HepG2 (cell line): ENCODE data around the gene RPL26. TPM values are rescaled to one million over a fixed set of nuclear protein-coding genes. Genes with fewer than 3 reads are reported as not detected.

ENCODE experiments used
- ATAC-seq: fragments of 200-7000 bp; cut with Tn5 transposase; 3 replicates; pipeline ENCODE4 v1.9.1; 2020; ENCODE audit warnings: mild to moderate bottlenecking, moderate library complexity
- BruUV-seq: library from RNA; stranded (reverse); fragments of 400-500 nt; replicated peaks from 2 replicates; lab custom pipeline; 2021; lab: Mats Ljungman, UMichigan
- CTCF ChIA-PET: fragments of 300-600 bp; formaldehyde crosslinking; extraction: SDS; loops from one replicate; lab custom pipeline; 2021; ENCODE audit warnings: low total read pairs, inconsistent platforms, low intra/inter-chr PET ratio; lab: Yijun Ruan, JAX
- POLR2A ChIA-PET: fragments of 350-600 bp; sonication (Branson Sonifier 250); formaldehyde crosslinking; loops from one replicate; lab custom pipeline; 2020; ENCODE audit warnings: antibody characterized with exemption, inconsistent platforms; lab: Yijun Ruan, JAX
- DNase-seq: peaks from one replicate; pipeline ENCODE4 v3.0.0-alpha.2; 2015; ENCODE audit warnings: low spot score
- FAIRE-seq: peaks from 3 replicates; lab custom pipeline; 2011; peaks lifted over from hg19 to GRCh38; lab: Jason Lieb, UNC
- H2AFZ ChIP-seq: one replicate; pipeline ENCODE4 v1.6.1; 2011; ENCODE audit warnings: low read length, inconsistent platforms
- H3K27ac ChIP-seq: fragments of 300-600 bp; 3 replicates; pipeline ENCODE4 v1.8.0; 2011; ENCODE audit warnings: mixed run types, mild to moderate bottlenecking, mixed read lengths, low read length, inconsistent platforms; ENCODE audit not compliant: insufficient read depth; ENCODE audit errors: extremely low read length
- H3K27me3 ChIP-seq, 2 experiments: fragments of 200-600 bp in 1 of 2; 2 replicates in 1 of 2; 3 replicates in 1 of 2; pipeline versions ENCODE4 v1.6.0 to v1.8.0; 2011; ENCODE audit warnings: low read length in 2 of 2, mild to moderate bottlenecking in 2 of 2, moderate library complexity in 2 of 2, inconsistent platforms in 1 of 2; ENCODE audit not compliant: insufficient read depth in 2 of 2, control insufficient read depth in 1 of 2
- H3K36me3 ChIP-seq, 2 experiments: fragments of 200-600 bp in 1 of 2; replicated peaks in 1 of 2; 2 replicates in 1 of 2; 3 replicates in 1 of 2; pipeline versions ENCODE4 v1.5.1 to v1.8.0; 2011; ENCODE audit warnings: low read length in 2 of 2, inconsistent platforms in 1 of 2; ENCODE audit not compliant: insufficient read depth in 2 of 2, control insufficient read depth in 1 of 2
- H3K4me1 ChIP-seq: 2 replicates; pipeline ENCODE4 v1.5.1; 2012; ENCODE audit warnings: low read length, inconsistent platforms; ENCODE audit not compliant: insufficient read depth
- H3K4me2 ChIP-seq: 2 replicates; pipeline ENCODE4 v1.6.0; 2011; ENCODE audit warnings: low read depth, low read length, inconsistent platforms
- H3K4me3 ChIP-seq, 3 experiments: fragments of 200-600 bp in 1 of 3; sonication (generic), shearing (Covaris generic) in 1 of 3; replicated peaks in 1 of 3; 2 replicates each; pipeline ENCODE4 v1.5.1; 2011 to 2016; ENCODE audit warnings: low read length in 3 of 3, inconsistent platforms in 2 of 3, low read depth in 2 of 3, mild to moderate bottlenecking in 2 of 3, control low read depth in 1 of 3, mixed read lengths in 1 of 3; ENCODE audit not compliant: insufficient read depth in 1 of 3
- H3K79me2 ChIP-seq: one replicate; pipeline ENCODE4 v1.6.1; 2011; ENCODE audit warnings: low read length, inconsistent platforms; ENCODE audit not compliant: insufficient read depth
- H3K9ac ChIP-seq: 2 replicates; pipeline ENCODE4 v1.6.0; 2011; ENCODE audit warnings: mild to moderate bottlenecking, low read depth, low read length, inconsistent platforms; ENCODE audit not compliant: insufficient read depth
- H3K9me3 ChIP-seq: 2 replicates; pipeline ENCODE4 v1.5.1; 2012; ENCODE audit warnings: mild to moderate bottlenecking, low read length
- H4K20me1 ChIP-seq: 2 replicates; pipeline ENCODE4 v1.6.0; 2011; ENCODE audit warnings: inconsistent platforms, mild to moderate bottlenecking, low read length, moderate library complexity; ENCODE audit not compliant: insufficient read depth
- REST ChIP-seq, 2 experiments: IDR thresholded peaks; 2 replicates each; pipeline ENCODE4 v1.6.1; 2011 to 2012; ENCODE audit warnings: low read length in 2 of 2, borderline replicate concordance in 1 of 2, low read depth in 1 of 2, mild to moderate bottlenecking in 1 of 2, moderate library complexity in 1 of 2
- TBL1XR1 ChIP-seq: fragments of 150-350 bp; IDR thresholded peaks from 2 replicates; pipeline ENCODE4 v1.6.1; 2014; ENCODE audit warnings: borderline replicate concordance, low read length; ENCODE audit not compliant: partially characterized antibody
- ZBTB44 ChIP-seq: sonication (generic); formaldehyde crosslinking; IDR thresholded peaks from 2 replicates; pipeline ENCODE4 v1.4.0; 2020; ENCODE audit warnings: missing genetic modification reagents
- ZNF687 ChIP-seq: sonication (generic); formaldehyde crosslinking; IDR thresholded peaks from 2 replicates; pipeline ENCODE4 v1.5.1; 2020; ENCODE audit warnings: mild to moderate bottlenecking, missing genetic modification reagents, moderate library complexity
- WGBS: methylation state at CpG from one replicate; pipeline ENCODE4 v1.1.6; 2017; ENCODE audit warnings: low lambda C conversion rate; 5-methylcytosine and 5-hydroxymethylcytosine counted together
- in situ Hi-C: cut with HindIII; loops from 2 replicates; pipeline ENCODE4 v1.10.0; 2017; ENCODE audit warnings: low pct_unique_long_range_greater_than_20kb; ENCODE audit not compliant: extremely low pct_ligation_motif_present
- intact Hi-C: fragments of 100-400 bp; cut with micrococcal nuclease; formaldehyde crosslinking; loops from one replicate; pipeline ENCODE4 v1.10.0; 2022; ENCODE audit not compliant: unreplicated experiment
- polyA plus RNA-seq, 8 experiments: library from polyadenylated mRNA; depleted of rRNA in 3 of 8; stranded (reverse) in 7 of 8; unstranded in 1 of 8; fragments of >200 nt; fragmentation: Illumina TruSeq in 4 of 8; extraction: Trizol in 4 of 8; gene quantifications; 2 replicates each; pipeline versions ENCODE4 v1.2.1 to v1.2.3, GENCODE V29; 2011 to 2016; ENCODE audit warnings: low read depth in 4 of 8, missing spikeins in 1 of 8, mixed read lengths in 1 of 8; ENCODE audit not compliant: insufficient read depth in 1 of 8
- total RNA-seq, 5 experiments: library from RNA; depleted of rRNA; stranded (reverse); fragments of >200 nt; fragmentation: Illumina TruSeq; extraction: Trizol; gene quantifications; 2 replicates each; pipeline ENCODE4 v1.2.3, GENCODE V29; 2016; ENCODE audit warnings: low read depth in 1 of 5

RPL26 gene
- total and polyA plus RNA-seq, 2 of the 13 experiments (the other 11 are each of a cell fraction or from before 2014, with no cell fraction given) = 2,817 to 3,529 TPM

GRCh38 chr17:8398980-8399379, 16.0 kb upstream of the RPL26 start:
- Histone ChIP-seq H4K20me1 (no peaks in the 10 kb centered on the region), H3K9ac (no peak overlapping the region), H3K9me3 (no peaks in the 10 kb centered on the region), H2AFZ (no peak overlapping the region), H3K79me2 (no peaks in the 10 kb centered on the region), H3K36me3 (no peaks in the 10 kb centered on the region), H3K27me3 (peaks cover 0 to 29% of the 10 kb centered on the region in 2 experiments; a peak in 3 of 5 replicates), H3K4me1 (peaks cover 8% of the 10 kb centered on the region; the same call in 1 of the 2 replicates), H3K4me3 (no peak overlapping the region), H3K27ac (no peak overlapping the region), H3K4me2 (no peak overlapping the region)
- in situ Hi-C loops (no loop called here), intact Hi-C loops (no loop called here)
- POLR2A ChIA-PET = no interaction called here
- FAIRE-seq (no peak), DNase-seq (no peak), ATAC-seq (no peak)
- no TSS peak for BruUV-seq
- CTCF ChIA-PET = no interaction called here
- TF ChIP-seq REST (IDR thresholded peaks at IDR 0.05; ENCODE audit: borderline replicate concordance in 1 of 2, low read depth in 1 of 2, low read length in 2 of 2) (peak; percentile 9 to 54; a peak in 3 of 4 replicates), TBL1XR1 (no peak)
- 43% methylated on average over 3 of the region's 6 CpGs for WGBS

- H4K20me1 ChIP-seq = no peaks in the 10 kb centered on the region
- ChIA-PET POLR2A (no interaction called here), CTCF (no interaction called here)
- H3K79me2 ChIP-seq = no peaks in the 10 kb centered on the region
- no TSS peak for BruUV-seq
- intact Hi-C loops = no loop called here
- 6% methylated on average over 5 of the region's 13 CpGs for WGBS
- FAIRE-seq = no peak
- in situ Hi-C loops = no loop called here
- H3K27ac ChIP-seq = no peak within 1 kb of the TSS
- H2AFZ ChIP-seq = no peak within 1 kb of the TSS
- H3K9me3 ChIP-seq = no peaks in the 10 kb centered on the region
- peaks cover 0 to 30% of the 10 kb centered on the region in 2 experiments; a peak in 4 of 5 replicates for H3K27me3 ChIP-seq
- no peak within 1 kb of the TSS for H3K9ac ChIP-seq
- peak within 1 kb of the TSS in 1 of 3 experiments; percentile 19; a peak in 1 of 6 replicates for H3K4me3 ChIP-seq
- no peak for DNase-seq
- H3K36me3 ChIP-seq = no peaks in the 10 kb centered on the region
- peaks cover 8% of the 10 kb centered on the region; the same call in 1 of the 2 replicates for H3K4me1 ChIP-seq
- H3K4me2 ChIP-seq = no peak within 1 kb of the TSS; the same call in 1 of the 2 replicates
- peak; percentile 61 for ATAC-seq
- TF ChIP-seq ZNF687 (CRISPR knock-in tag) (peak; percentile 24; the same call in 1 of the 2 replicates), ZBTB44 (CRISPR knock-in tag) (no peak)
These were observed 14.6 kb upstream of the RPL26 start, which contains the start of gene RNF222 for GRCh38 chr17:8397636-8398035. Gene RNF222, minus strand, starts transcription at chr17:8397827. Its CDS starts 4,366 bp downstream, at chr17:8393461.
